Urinary bladder (tissue), 2 donors: ENCODE results near the gene COX19. TPM values are rescaled to one million over a fixed set of nuclear protein-coding genes. Genes with fewer than 3 reads are reported as not detected.
A peak's percentile ranks its signal among the peaks of the same experiment; 100 is the strongest.

Experiments
- polyA plus RNA-seq: library from polyadenylated mRNA; stranded (reverse); fragments of 200-250 nt; gene quantifications from one replicate; pipeline ENCODE4 v1.2.3, GENCODE V29; 2013
- small RNA-seq: library from RNA; depleted of rRNA; stranded (forward); fragments of <200 nt; gene quantifications from one replicate; pipeline ENCODE3, GENCODE V24; 2014
- total RNA-seq: library from RNA; depleted of rRNA; stranded (reverse); fragments of >200 nt; gene quantifications from one replicate; pipeline ENCODE4 v1.2.3, GENCODE V29; 2014
- donor health status: healthy.

COX19 gene
- total and polyA plus RNA-seq, 2 donors: 6.5 to 24.0 TPM

Small RNA genes within 50 kb of the gene (small RNA-seq; reads per million reads assigned to genes)
- 37.5 reads per million, percentile 96 among the genes with 10 or more reads in this experiment for gene MIR339

Other genes with a start within 250 kb of the COX19 start
- 10.6 TPM for gene DNAAF5, start 248.8 kb downstream of the COX19 start, total RNA-seq
- 20.9 TPM for gene DNAAF5, start 248.8 kb downstream of the COX19 start, polyA plus RNA-seq
- 12.3 TPM for gene PRKAR1B, start 248.3 kb downstream of the COX19 start, total RNA-seq
- gene PRKAR1B, start 248.3 kb downstream of the COX19 start, polyA plus RNA-seq: 13.7 TPM
- 238 TPM for gene SUN1, start 143.1 kb downstream of the COX19 start, total RNA-seq
- gene SUN1, start 143.1 kb downstream of the COX19 start, polyA plus RNA-seq: 103 TPM
- 11.6 TPM for gene GET4, start 99.0 kb downstream of the COX19 start, total RNA-seq
- 42.4 TPM for gene GET4, start 99.0 kb downstream of the COX19 start, polyA plus RNA-seq
- gene ADAP1, start 20.9 kb downstream of the COX19 start, total RNA-seq: 11.7 TPM
- 13.7 TPM for gene ADAP1, start 20.9 kb downstream of the COX19 start, polyA plus RNA-seq
- 7.5 TPM for gene CYP2W1, start 7.6 kb upstream of the COX19 start, total RNA-seq
- 0.22 TPM for gene CYP2W1, start 7.6 kb upstream of the COX19 start, polyA plus RNA-seq
- gene GPR146, start 69.0 kb upstream of the COX19 start, total RNA-seq: 3.1 TPM
- gene GPR146, start 69.0 kb upstream of the COX19 start, polyA plus RNA-seq: 43.9 TPM
- 1.9 TPM for gene GPER1, start 112.6 kb upstream of the COX19 start, total RNA-seq
- 12.7 TPM for gene GPER1, start 112.6 kb upstream of the COX19 start, polyA plus RNA-seq
- 12.2 TPM for gene ZFAND2A, start 184.6 kb upstream of the COX19 start, total RNA-seq
- 34.2 TPM for gene ZFAND2A, start 184.6 kb upstream of the COX19 start, polyA plus RNA-seq